ENCODE data around the gene LRRC8B.

GRCh38 chr1:89596698-89597097 lies 72.1 kb downstream of the LRRC8B start:
- no peak for TF ChIP-seq POLR2A (IDR thresholded peaks at IDR 0.05)
- TF ChIP-seq POLR2AphosphoS5 (IDR thresholded peaks at IDR 0.05; ENCODE audit: insufficient read depth in 1 of 2, low read depth in 1 of 2) = no peak
- TF ChIP-seq CTCF (IDR thresholded peaks at IDR 0.05) = no peak
